Measurements from ENCODE around the gene WDR47. TPM values are rescaled to one million over a fixed set of nuclear protein-coding genes. Genes with fewer than 3 reads are reported as not detected.

The WDR47 gene
- total RNA-seq, 1 experiment from 2014 or later, result 6.8 TPM

DNA sequence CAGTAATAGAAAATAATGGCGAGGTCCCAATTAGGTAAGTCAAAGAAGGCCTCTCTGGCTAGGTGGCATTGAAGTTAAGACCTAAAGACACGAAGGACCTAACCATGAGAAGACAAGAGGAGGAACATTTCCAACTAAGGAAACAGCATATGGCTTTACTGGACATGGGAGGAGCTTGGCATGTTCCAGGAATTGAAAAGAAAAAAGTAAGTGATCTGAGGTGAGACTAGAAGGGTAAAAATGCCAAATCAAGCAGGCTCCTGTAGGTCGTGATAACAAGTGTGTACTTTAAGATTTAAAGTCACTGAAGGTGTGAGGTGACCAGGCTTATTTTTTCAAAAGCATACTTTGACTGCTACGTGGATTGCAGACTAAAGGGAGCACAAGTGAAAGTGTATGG is 65.2 kb downstream of the WDR47 start:
- H3K4me3 Mint-ChIP-seq (ENCODE audit: low read depth, unreplicated experiment), result no peak overlapping the region
- DNase-seq, result no peak
- BruUV-seq (replicated peaks), result no TSS peak
- no peaks in the 10 kb centered on the region for H3K27me3 Mint-ChIP-seq (ENCODE audit: unreplicated experiment)
- intact Hi-C loops (cut with micrococcal nuclease; ENCODE audit: unreplicated experiment), result no loop called here
- H3K9me3 Mint-ChIP-seq (ENCODE audit: low read depth, unreplicated experiment), result no peaks in the 10 kb centered on the region
- CTCF ChIA-PET, result no interaction called here
- no peak for TF ChIP-seq CTCF (IDR thresholded peaks at IDR 0.05; ENCODE audit: unreplicated experiment)
- no peaks in the 10 kb centered on the region for H3K4me1 Mint-ChIP-seq (ENCODE audit: low read depth, unreplicated experiment)
- H3K36me3 Mint-ChIP-seq (ENCODE audit: insufficient read depth, unreplicated experiment), result peaks cover 4% of the 10 kb centered on the region
- no peak overlapping the region for H3K27ac Mint-ChIP-seq (ENCODE audit: unreplicated experiment)

GRCh38 chr1:108972951-108973350 is 69.0 kb downstream of the WDR47 start:
- no peak for TF ChIP-seq CTCF (IDR thresholded peaks at IDR 0.05; ENCODE audit: unreplicated experiment)
- H3K4me1 Mint-ChIP-seq (ENCODE audit: low read depth, unreplicated experiment), result no peaks in the 10 kb centered on the region
- intact Hi-C loops (cut with micrococcal nuclease; ENCODE audit: unreplicated experiment), result no loop called here
- DNase-seq, result no peak
- CTCF ChIA-PET, result no interaction called here
- no peak overlapping the region for H3K27ac Mint-ChIP-seq (ENCODE audit: unreplicated experiment)
- no peaks in the 10 kb centered on the region for H3K9me3 Mint-ChIP-seq (ENCODE audit: low read depth, unreplicated experiment)
- H3K27me3 Mint-ChIP-seq (ENCODE audit: unreplicated experiment), result no peaks in the 10 kb centered on the region
- H3K36me3 Mint-ChIP-seq (ENCODE audit: insufficient read depth, unreplicated experiment), result peaks cover 4% of the 10 kb centered on the region
- H3K4me3 Mint-ChIP-seq (ENCODE audit: low read depth, unreplicated experiment), result no peak overlapping the region
- no TSS peak for BruUV-seq (replicated peaks)

- BruUV-seq (replicated peaks), result no TSS peak
- CTCF ChIA-PET, result no interaction called here
- DNase-seq, result no peak
- Mint-ChIP-seq H3K4me1 (ENCODE audit: low read depth, unreplicated experiment) (no peaks in the 10 kb centered on the region), H3K4me3 (ENCODE audit: low read depth, unreplicated experiment) (no peak overlapping the region), H3K36me3 (ENCODE audit: insufficient read depth, unreplicated experiment) (peaks cover 4% of the 10 kb centered on the region), H3K27ac (ENCODE audit: unreplicated experiment) (no peak overlapping the region), H3K27me3 (ENCODE audit: unreplicated experiment) (no peaks in the 10 kb centered on the region), H3K9me3 (ENCODE audit: low read depth, unreplicated experiment) (no peaks in the 10 kb centered on the region)
- intact Hi-C loops (cut with micrococcal nuclease; ENCODE audit: unreplicated experiment), result no loop called here
- no peak for TF ChIP-seq CTCF (IDR thresholded peaks at IDR 0.05; ENCODE audit: unreplicated experiment)
These were observed 72.6 kb downstream of the WDR47 start for GRCh38 chr1:108969346-108969745.

DNA sequence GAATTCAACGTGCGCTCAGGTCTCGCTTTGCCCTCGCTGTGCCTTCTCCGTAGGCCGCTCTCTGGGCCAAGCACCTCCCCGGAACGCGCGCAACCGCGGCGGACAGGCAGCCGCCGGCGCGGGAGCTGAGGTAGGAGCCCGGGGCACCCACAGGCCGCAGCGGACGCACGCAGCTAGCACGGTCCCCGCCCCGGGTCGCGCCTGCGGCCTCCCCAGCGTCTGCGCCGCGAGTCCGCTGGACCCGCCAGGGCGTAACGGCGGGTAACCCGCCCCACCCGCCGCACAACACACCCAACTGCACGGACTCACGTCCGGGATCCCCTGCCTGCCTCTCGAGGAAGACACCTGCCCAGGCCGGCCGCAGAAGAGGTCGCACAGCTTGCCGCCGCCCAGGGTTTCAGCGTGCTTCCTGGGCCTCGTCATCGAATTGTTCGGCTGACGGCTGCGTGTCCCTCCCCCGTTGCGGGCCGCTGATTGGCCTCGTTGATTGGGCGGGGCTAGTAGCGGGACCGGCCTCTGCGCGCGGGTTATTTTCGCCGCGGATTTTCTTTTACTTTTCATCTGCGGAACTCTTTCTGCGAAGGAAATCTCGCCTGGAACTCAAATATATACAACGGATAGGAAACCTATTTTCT is 78.7 kb downstream of the WDR47 start, which contains the start of gene CLCC1:
Gene CLCC1, minus strand, starts transcription at position 433 of the 635 bp plus-strand sequence. CDS start 13,047 bp downstream, outside the sequence.
- CTCF ChIA-PET, result interaction anchor here (0.5 kb wide), 1 partner anchor 137 kb away, joined by 3 read pairs; no protein-coding TSS in a partner anchor
- Mint-ChIP-seq H3K27ac (ENCODE audit: unreplicated experiment) (peak within 1 kb of the TSS; percentile 92), H3K36me3 (ENCODE audit: insufficient read depth, unreplicated experiment) (peaks cover 23% of the 10 kb centered on the region), H3K4me1 (ENCODE audit: low read depth, unreplicated experiment) (peaks cover 17% of the 10 kb centered on the region), H3K4me3 (ENCODE audit: low read depth, unreplicated experiment) (peak within 1 kb of the TSS; percentile 77), H3K27me3 (ENCODE audit: unreplicated experiment) (no peaks in the 10 kb centered on the region), H3K9me3 (ENCODE audit: low read depth, unreplicated experiment) (no peaks in the 10 kb centered on the region)
- no TSS peak for BruUV-seq (replicated peaks)
- intact Hi-C loops (cut with micrococcal nuclease; ENCODE audit: unreplicated experiment), result no loop called here
- no peak for TF ChIP-seq CTCF (IDR thresholded peaks at IDR 0.05; ENCODE audit: unreplicated experiment)
- DNase-seq, result peak; percentile 88
